Measurements from ENCODE around the gene TMX2.
A peak's percentile ranks its signal among the peaks of the same experiment; 100 is the strongest.

- TF ChIP-seq REST (IDR thresholded peaks at IDR 0.05; ENCODE audit: insufficient read depth in 1 of 2, low read depth in 2 of 2, low read length in 2 of 2) = peak in 1 of 2 experiments; percentile 44; a peak in 1 of 4 replicates
- no peak for TF ChIP-seq TAF1 (IDR thresholded peaks at IDR 0.05; ENCODE audit: borderline replicate concordance, insufficient read depth, low read length)
- no peak for TF ChIP-seq POLR2AphosphoS5 (IDR thresholded peaks at IDR 0.05; ENCODE audit: low read depth, low read length)
- no peak for TF ChIP-seq SIN3A (IDR thresholded peaks at IDR 0.05; ENCODE audit: borderline replicate concordance, insufficient read depth, low read length)
These were observed 63.1 kb downstream of the TMX2 start for GRCh38 chr11:57775491-57775890.
